IMR-90 (cell line): ENCODE results near the gene ANK3. TPM values are rescaled to one million over a fixed set of nuclear protein-coding genes. Genes with fewer than 3 reads are reported as not detected.

Experiments used
- ATAC-seq: fragments of 200-7000 bp; cut with Tn5 transposase; 2 replicates; pipeline ENCODE4 v1.9.1; 2020; ENCODE audit warnings: low read depth, mild to moderate bottlenecking, moderate library complexity
- BruUV-seq: library from RNA; stranded (reverse); fragments of 400-500 nt; replicated peaks from 2 replicates; lab custom pipeline; 2021; lab: Mats Ljungman, UMichigan
- CTCF ChIA-PET: fragments of 300-600 bp; formaldehyde crosslinking; extraction: SDS; loops from one replicate; lab custom pipeline; 2021; ENCODE audit warnings: antibody characterized with exemption; lab: Yijun Ruan, JAX
- POLR2A ChIA-PET: fragments of 300-600 bp; sonication (Branson Sonifier 250); formaldehyde crosslinking; loops from one replicate; lab custom pipeline; 2022; ENCODE audit warnings: antibody characterized with exemption; ENCODE audit not compliant: unreplicated experiment; lab: Charles Lee
- DNase-seq: peaks from one replicate; pipeline ENCODE4 v3.0.0; 2013
- H2AFZ ChIP-seq: replicated peaks from 2 replicates; pipeline ENCODE3; 2013; ENCODE audit warnings: low read length, mild to moderate bottlenecking; ENCODE audit not compliant: poor library complexity
- H2AK5ac ChIP-seq: 2 replicates; pipeline ENCODE4 v1.6.1; 2013; ENCODE audit warnings: low read depth, low read length, inconsistent platforms
- H2AK9ac ChIP-seq: replicated peaks from 2 replicates; pipeline ENCODE3; 2013; ENCODE audit warnings: mild to moderate bottlenecking, low read depth, low read length, moderate library complexity; ENCODE audit not compliant: poor library complexity
- H2BK120ac ChIP-seq: 2 replicates; pipeline ENCODE4 v1.6.1; 2013; ENCODE audit warnings: low read depth, low read length, inconsistent platforms
- H2BK15ac ChIP-seq: 3 replicates; pipeline ENCODE4 v1.6.1; 2013; ENCODE audit warnings: low read depth, low read length, inconsistent platforms
- H2BK20ac ChIP-seq: 2 replicates; pipeline ENCODE4 v1.6.1; 2013; ENCODE audit warnings: low read depth, mild to moderate bottlenecking, inconsistent platforms, low read length, moderate library complexity
- H2BK5ac ChIP-seq: 2 replicates; pipeline ENCODE4 v1.6.1; 2013; ENCODE audit warnings: mild to moderate bottlenecking, low read depth, low read length, inconsistent platforms; ENCODE audit not compliant: poor library complexity, severe bottlenecking
- H3K14ac ChIP-seq: replicated peaks from 2 replicates; pipeline ENCODE4 v1.6.1; 2013; ENCODE audit warnings: low read depth, low read length, inconsistent platforms
- H3K18ac ChIP-seq: 2 replicates; pipeline ENCODE4 v1.6.1; 2013; ENCODE audit warnings: low read depth, low read length, control low read depth
- H3K23ac ChIP-seq: 2 replicates; pipeline ENCODE4 v1.6.1; 2013; ENCODE audit warnings: low read depth, low read length, inconsistent platforms
- H3K27ac ChIP-seq: 2 replicates; pipeline ENCODE4 v1.5.1; 2013; ENCODE audit warnings: mild to moderate bottlenecking, control low read depth, low read length; ENCODE audit not compliant: insufficient read depth
- H3K27me3 ChIP-seq: 2 replicates; pipeline ENCODE4 v1.6.1; 2013; ENCODE audit warnings: low read length; ENCODE audit not compliant: control insufficient read depth, insufficient read depth
- H3K36me3 ChIP-seq: 2 replicates; pipeline ENCODE4 v1.6.1; 2013; ENCODE audit warnings: low read length, mixed read lengths; ENCODE audit not compliant: control insufficient read depth, insufficient read depth
- H3K4ac ChIP-seq: 2 replicates; pipeline ENCODE4 v1.6.1; 2013; ENCODE audit warnings: low read depth, low read length, inconsistent platforms
- H3K4me1 ChIP-seq: 2 replicates; pipeline ENCODE4 v1.6.1; 2013; ENCODE audit warnings: low read length, mixed read lengths; ENCODE audit not compliant: control insufficient read depth, insufficient read depth
- H3K4me2 ChIP-seq: 2 replicates; pipeline ENCODE4 v1.6.1; 2013; ENCODE audit warnings: low read depth, mild to moderate bottlenecking, control low read depth, low read length, moderate library complexity
- H3K4me3 ChIP-seq: 2 replicates; pipeline ENCODE4 v1.5.1; 2013; ENCODE audit warnings: low read depth, mild to moderate bottlenecking, control low read depth, low read length, moderate library complexity; ENCODE audit not compliant: insufficient read depth
- H3K56ac ChIP-seq: 2 replicates; pipeline ENCODE4 v1.6.1; 2013; ENCODE audit warnings: low read length, inconsistent platforms; ENCODE audit not compliant: insufficient read depth; ENCODE audit errors: extremely low read depth
- H3K79me1 ChIP-seq, 2 experiments: 2 replicates each; pipeline ENCODE4 v1.6.1; 2013; ENCODE audit warnings: low read length in 2 of 2, inconsistent platforms in 1 of 2, low read depth in 1 of 2
- H3K9ac ChIP-seq: 2 replicates; pipeline ENCODE4 v1.6.1; 2013; ENCODE audit warnings: low read depth, low read length, control low read depth
- H3K9me1 ChIP-seq: 2 replicates; pipeline ENCODE4 v1.6.1; 2013; ENCODE audit warnings: low read length, inconsistent platforms; ENCODE audit not compliant: insufficient read depth
- H3K9me3 ChIP-seq: 2 replicates; pipeline ENCODE4 v1.6.1; 2013; ENCODE audit warnings: low read length; ENCODE audit not compliant: control insufficient read depth, insufficient read depth
- H4K20me1 ChIP-seq: 2 replicates; pipeline ENCODE4 v1.6.1; 2013; ENCODE audit warnings: low read length, inconsistent platforms; ENCODE audit not compliant: insufficient read depth
- H4K5ac ChIP-seq: 2 replicates; pipeline ENCODE4 v1.6.1; 2013; ENCODE audit warnings: mild to moderate bottlenecking, low read depth, low read length, control low read depth
- H4K8ac ChIP-seq, 2 experiments: 2 replicates each; pipeline ENCODE4 v1.6.1; 2013; ENCODE audit warnings: low read depth in 2 of 2, low read length in 2 of 2, control low read depth in 1 of 2, inconsistent platforms in 1 of 2
- H4K91ac ChIP-seq: 2 replicates; pipeline ENCODE4 v1.6.1; 2013; ENCODE audit warnings: low read depth, low read length, inconsistent platforms; ENCODE audit not compliant: insufficient read depth
- BHLHE40 ChIP-seq: fragments of 150-350 bp; IDR thresholded peaks from 2 replicates; pipeline ENCODE4 v1.6.1; 2016; ENCODE audit warnings: mild to moderate bottlenecking, low read depth, low read length
- CHD1 ChIP-seq: IDR thresholded peaks from 2 replicates; pipeline ENCODE4 v1.6.1; 2012; ENCODE audit warnings: low read depth, low read length, improper control_type of control experiment
- FOS ChIP-seq: fragments of 150-350 bp; IDR thresholded peaks from 2 replicates; pipeline ENCODE4 v1.6.1; 2016; ENCODE audit warnings: low read depth, low read length
- RAD21 ChIP-seq: IDR thresholded peaks from 2 replicates; pipeline ENCODE4 v1.6.1; 2012; ENCODE audit warnings: low read length, improper control_type of control experiment
- SMC3 ChIP-seq: fragments of 150-350 bp; IDR thresholded peaks from 2 replicates; pipeline ENCODE4 v1.6.1; 2016; ENCODE audit warnings: low read depth, mild to moderate bottlenecking, antibody characterized with exemption, low read length, moderate library complexity
- WGBS, 2 experiments: methylation state at CpG; one replicate each; pipeline versions ENCODE4 v1.1.5 to v1.1.7; 2013; ENCODE audit warnings: missing lambda C conversion rate in 2 of 2; ENCODE audit not compliant: insufficient read length in 1 of 2; ENCODE audit errors: extremely low coverage in 2 of 2; 5-methylcytosine and 5-hydroxymethylcytosine counted together
- dilution Hi-C: fragments of 300-500 bp; cut with HindIII; formaldehyde crosslinking; loops from one replicate; pipeline ENCODE4 v1.14.3; 2018; ENCODE audit warnings: low sequenced_read_pairs; ENCODE audit not compliant: unreplicated experiment
- in situ Hi-C: fragments of 300-500 bp; cut with MboI; formaldehyde crosslinking; loops from 3 replicates; pipeline ENCODE4 v1.14.3; 2019; ENCODE audit warnings: low sequenced_read_pairs, inconsistent platforms, mixed read lengths
- intact Hi-C: fragments of 100-400 bp; cut with micrococcal nuclease; formaldehyde crosslinking; loops from 2 replicates; pipeline ENCODE4 v1.10.0; 2022
- polyA plus RNA-seq, 3 experiments: library from polyadenylated mRNA; depleted of rRNA; stranded (reverse); fragments of >200 nt; gene quantifications; 2 replicates each; pipeline ENCODE4 v1.2.3, GENCODE V29; 2012; ENCODE audit warnings: low replicate concordance in 1 of 3
- total RNA-seq: library from RNA; depleted of rRNA; stranded (reverse); fragments of >200 nt; gene quantifications from 2 replicates; pipeline ENCODE4 v1.2.3, GENCODE V29; 2012
- TF ChIP-seq, protein P1 (sequence below): conservative IDR thresholded peaks from 2 replicates; pipeline ENCODE4 v1.5.1; 2012; ENCODE audit warnings: mild to moderate bottlenecking, low read depth, low read length, improper control_type of control experiment

The ANK3 gene
- total and polyA plus RNA-seq, 2 of the 4 experiments (the other 2 are of a cell fraction): 0.63 to 1.8 TPM

DNA sequence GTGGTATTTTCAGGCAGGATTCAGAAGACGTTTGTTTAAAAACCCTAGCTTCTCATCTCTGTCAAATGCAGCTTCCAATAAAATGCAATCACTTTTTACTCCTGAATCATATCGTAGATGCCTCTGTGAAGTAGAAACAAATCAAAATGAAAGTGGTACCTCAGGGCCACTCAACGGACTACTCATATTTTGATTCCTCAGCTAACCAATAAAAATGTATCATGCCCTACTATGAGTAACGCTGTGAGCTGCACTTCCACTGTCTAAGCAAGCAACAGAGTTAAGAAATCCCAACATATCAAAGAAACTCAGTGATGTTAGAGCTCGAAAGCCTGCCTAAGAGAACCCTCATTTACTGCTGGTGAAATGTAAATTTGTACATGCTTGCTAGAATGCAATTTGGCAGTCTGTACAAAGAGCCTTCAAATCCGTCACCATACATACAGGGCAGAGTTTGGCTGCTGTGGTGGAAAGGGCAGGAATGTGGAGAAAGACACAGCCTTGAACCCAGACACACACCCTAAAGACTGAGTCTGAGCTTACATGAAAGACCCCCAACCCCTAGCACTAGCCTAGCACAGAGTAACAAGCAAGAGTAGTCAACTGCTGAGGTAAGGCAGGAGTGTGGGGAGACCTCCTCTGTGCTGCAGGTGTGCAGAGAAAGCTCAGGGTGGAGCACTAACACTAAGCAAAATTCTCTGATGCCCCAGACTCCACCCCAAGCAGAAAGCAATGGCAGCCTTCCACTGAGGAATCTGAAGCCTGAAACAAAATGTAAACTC lies 151.5 kb downstream of the ANK3 start:
- Histone ChIP-seq H4K91ac (no peak overlapping the region), H3K9ac (no peak overlapping the region), H2AK5ac (no peak overlapping the region), H3K4me3 (no peak overlapping the region), H3K4me1 (no peaks in the 10 kb centered on the region; the same call in 1 of the 2 replicates), H3K79me1 (no peaks in the 10 kb centered on the region), H2AFZ (peak overlapping the region; percentile 6), H3K27me3 (no peaks in the 10 kb centered on the region), H3K9me1 (no peaks in the 10 kb centered on the region), H2BK120ac (no peak overlapping the region), H3K4ac (no peak overlapping the region), H2BK20ac (no peak overlapping the region), H4K5ac (no peak overlapping the region), H2AK9ac (no peak overlapping the region), H2BK5ac (no peak overlapping the region), H4K8ac (no peak overlapping the region), H3K23ac (no peak overlapping the region), H3K9me3 (no peaks in the 10 kb centered on the region), H3K4me2 (no peak overlapping the region), H3K36me3 (no peaks in the 10 kb centered on the region), H3K27ac (no peak overlapping the region), H4K20me1 (no peaks in the 10 kb centered on the region), H3K18ac (no peak overlapping the region), H3K56ac (no peak overlapping the region), H2BK15ac (no peak overlapping the region), H3K14ac (no peak overlapping the region)
- DNase-seq (peak; percentile 70), ATAC-seq (peak; percentile 99)
- BruUV-seq: no TSS peak
- TF ChIP-seq, protein P1, sequence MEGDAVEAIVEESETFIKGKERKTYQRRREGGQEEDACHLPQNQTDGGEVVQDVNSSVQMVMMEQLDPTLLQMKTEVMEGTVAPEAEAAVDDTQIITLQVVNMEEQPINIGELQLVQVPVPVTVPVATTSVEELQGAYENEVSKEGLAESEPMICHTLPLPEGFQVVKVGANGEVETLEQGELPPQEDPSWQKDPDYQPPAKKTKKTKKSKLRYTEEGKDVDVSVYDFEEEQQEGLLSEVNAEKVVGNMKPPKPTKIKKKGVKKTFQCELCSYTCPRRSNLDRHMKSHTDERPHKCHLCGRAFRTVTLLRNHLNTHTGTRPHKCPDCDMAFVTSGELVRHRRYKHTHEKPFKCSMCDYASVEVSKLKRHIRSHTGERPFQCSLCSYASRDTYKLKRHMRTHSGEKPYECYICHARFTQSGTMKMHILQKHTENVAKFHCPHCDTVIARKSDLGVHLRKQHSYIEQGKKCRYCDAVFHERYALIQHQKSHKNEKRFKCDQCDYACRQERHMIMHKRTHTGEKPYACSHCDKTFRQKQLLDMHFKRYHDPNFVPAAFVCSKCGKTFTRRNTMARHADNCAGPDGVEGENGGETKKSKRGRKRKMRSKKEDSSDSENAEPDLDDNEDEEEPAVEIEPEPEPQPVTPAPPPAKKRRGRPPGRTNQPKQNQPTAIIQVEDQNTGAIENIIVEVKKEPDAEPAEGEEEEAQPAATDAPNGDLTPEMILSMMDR: peak; percentile 56
- TF ChIP-seq RAD21: peak; percentile 70
- TF ChIP-seq FOS: no peak
- TF ChIP-seq CHD1: no peak
- no peak for TF ChIP-seq BHLHE40
- peak; percentile 52 for TF ChIP-seq SMC3
- dilution Hi-C loops: no loop called here
- no CpG with 5 or more reads among the region's 6 CpGs for WGBS, 2 experiments
- CTCF ChIA-PET: interaction anchor here (0.9 to 1.7 kb wide), 6 partner anchors 10 to 207 kb away, joined by 3 to 5 read pairs (median 4); no protein-coding TSS in a partner anchor
- intact Hi-C loops: loop anchor here (1.0 to 10.0 kb wide), 3 partner anchors 196 to 537 kb away; partner anchors contain the start of gene CDK1
- POLR2A ChIA-PET: no interaction called here
- in situ Hi-C loops: no loop called here
